Prostate gland (tissue), 2 donors: ENCODE results near the gene PGA4.
"Not testable (repeated sequence)": the region's sequence is repeated elsewhere in the genome, so short reads cannot be mapped to it uniquely, and the experiment has no call there.

Source experiments
- POLR2A ChIP-seq: fragments of 450-650 bp; IDR thresholded peaks from one replicate; pipeline ENCODE4 v1.6.1; 2016; ENCODE audit warnings: antibody characterized with exemption, mild to moderate bottlenecking
- TF ChIP-seq, protein P1 (sequence below), 4 experiments: fragments of 200-600 bp in 2 of 4; fragments of 450-650 bp in 2 of 4; sonication (generic) in 2 of 4; IDR thresholded peaks; 1 replicate in 3 of 4; 2 replicates in 1 of 4; pipeline ENCODE4 v1.5.1; 2016 to 2019; ENCODE audit warnings: antibody characterized with exemption in 4 of 4, mild to moderate bottlenecking in 2 of 4, moderate library complexity in 2 of 4

DNA sequence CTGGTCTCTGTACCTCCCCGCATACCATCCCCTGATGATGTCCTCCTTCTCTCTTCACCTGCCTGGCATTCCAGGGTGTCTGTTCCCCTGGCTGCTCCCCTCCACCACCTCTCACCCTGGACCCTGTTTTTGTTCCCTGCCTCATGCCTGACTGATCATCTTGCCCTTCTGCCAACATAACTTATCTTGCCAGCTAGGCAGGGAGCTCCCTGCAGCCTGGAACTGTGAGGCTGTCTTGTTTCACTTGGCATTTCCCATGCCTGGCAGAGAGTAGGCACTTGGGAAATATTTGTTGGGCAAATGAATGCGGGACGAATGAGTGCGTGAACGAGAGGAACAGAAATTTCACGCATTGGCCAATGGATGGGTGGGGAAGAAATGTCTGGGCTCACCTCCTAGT is 11.5 kb upstream of the PGA4 start:
- TF ChIP-seq, protein P1, sequence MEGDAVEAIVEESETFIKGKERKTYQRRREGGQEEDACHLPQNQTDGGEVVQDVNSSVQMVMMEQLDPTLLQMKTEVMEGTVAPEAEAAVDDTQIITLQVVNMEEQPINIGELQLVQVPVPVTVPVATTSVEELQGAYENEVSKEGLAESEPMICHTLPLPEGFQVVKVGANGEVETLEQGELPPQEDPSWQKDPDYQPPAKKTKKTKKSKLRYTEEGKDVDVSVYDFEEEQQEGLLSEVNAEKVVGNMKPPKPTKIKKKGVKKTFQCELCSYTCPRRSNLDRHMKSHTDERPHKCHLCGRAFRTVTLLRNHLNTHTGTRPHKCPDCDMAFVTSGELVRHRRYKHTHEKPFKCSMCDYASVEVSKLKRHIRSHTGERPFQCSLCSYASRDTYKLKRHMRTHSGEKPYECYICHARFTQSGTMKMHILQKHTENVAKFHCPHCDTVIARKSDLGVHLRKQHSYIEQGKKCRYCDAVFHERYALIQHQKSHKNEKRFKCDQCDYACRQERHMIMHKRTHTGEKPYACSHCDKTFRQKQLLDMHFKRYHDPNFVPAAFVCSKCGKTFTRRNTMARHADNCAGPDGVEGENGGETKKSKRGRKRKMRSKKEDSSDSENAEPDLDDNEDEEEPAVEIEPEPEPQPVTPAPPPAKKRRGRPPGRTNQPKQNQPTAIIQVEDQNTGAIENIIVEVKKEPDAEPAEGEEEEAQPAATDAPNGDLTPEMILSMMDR (IDR thresholded peaks at IDR 0.05): not testable (repeated sequence)
- not testable (repeated sequence) for TF ChIP-seq POLR2A
